GM11168 (cell line): ENCODE data around the gene GAN.

Experiments
- in situ Hi-C: fragments of 300-500 bp; cut with MboI; formaldehyde crosslinking; loops from one replicate; pipeline ENCODE4 v1.12.0; 2022; ENCODE audit warnings: low sequenced_read_pairs; ENCODE audit not compliant: unreplicated experiment

GAN gene, protein sequence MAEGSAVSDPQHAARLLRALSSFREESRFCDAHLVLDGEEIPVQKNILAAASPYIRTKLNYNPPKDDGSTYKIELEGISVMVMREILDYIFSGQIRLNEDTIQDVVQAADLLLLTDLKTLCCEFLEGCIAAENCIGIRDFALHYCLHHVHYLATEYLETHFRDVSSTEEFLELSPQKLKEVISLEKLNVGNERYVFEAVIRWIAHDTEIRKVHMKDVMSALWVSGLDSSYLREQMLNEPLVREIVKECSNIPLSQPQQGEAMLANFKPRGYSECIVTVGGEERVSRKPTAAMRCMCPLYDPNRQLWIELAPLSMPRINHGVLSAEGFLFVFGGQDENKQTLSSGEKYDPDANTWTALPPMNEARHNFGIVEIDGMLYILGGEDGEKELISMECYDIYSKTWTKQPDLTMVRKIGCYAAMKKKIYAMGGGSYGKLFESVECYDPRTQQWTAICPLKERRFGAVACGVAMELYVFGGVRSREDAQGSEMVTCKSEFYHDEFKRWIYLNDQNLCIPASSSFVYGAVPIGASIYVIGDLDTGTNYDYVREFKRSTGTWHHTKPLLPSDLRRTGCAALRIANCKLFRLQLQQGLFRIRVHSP

DNA sequence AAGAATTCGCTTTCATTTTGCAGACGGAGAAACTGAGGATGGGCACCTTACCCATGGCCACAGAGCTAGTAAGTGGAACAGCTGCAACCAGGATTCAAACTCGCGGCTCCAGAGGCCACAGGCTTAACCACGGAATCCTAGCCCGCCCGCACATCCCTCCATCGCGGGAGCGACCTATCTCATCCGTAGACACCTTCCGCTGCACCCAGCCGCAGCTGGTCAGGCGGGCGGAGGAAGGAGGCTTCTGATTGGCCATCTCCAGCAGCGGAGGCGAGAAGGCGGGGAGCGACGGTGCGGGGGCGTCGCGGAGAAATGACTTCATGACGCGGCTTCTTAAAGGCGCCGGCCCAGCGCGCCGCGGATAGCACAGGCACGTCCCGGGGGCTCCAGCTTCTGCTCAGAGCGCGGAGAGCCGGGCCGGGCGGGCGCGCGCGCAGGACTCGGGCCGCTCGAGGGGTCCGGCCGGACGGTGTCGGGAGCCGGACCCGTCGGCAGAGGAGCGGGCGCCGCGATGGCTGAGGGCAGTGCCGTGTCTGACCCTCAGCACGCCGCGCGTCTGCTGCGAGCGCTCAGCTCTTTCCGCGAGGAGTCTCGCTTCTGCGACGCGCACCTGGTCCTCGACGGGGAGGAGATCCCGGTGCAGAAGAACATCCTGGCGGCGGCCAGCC is at the start of gene GAN:
GAN (plus strand) TSS at position 360 of the 668 bp plus-strand sequence; CDS start at position 512, 152 bp downstream.
- in situ Hi-C loops = no loop called here

DNA sequence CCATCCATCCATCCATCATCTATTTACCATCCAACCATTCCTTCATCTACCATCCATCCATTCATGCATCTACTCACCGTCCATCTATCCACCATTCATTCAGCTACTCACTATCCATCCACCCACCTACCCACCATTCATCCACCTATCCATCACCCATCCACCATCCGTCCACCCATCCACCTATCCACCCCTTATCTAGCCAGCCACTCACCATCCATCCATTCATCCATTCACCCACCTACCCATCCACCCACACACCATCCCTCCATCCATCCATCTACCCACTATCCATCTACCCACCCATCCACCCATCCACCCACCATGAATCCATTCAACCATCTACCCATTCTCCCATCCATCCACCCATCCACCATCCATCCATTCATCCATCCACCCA is 49.7 kb upstream of the GAN start:
- in situ Hi-C loops = no loop called here

DNA sequence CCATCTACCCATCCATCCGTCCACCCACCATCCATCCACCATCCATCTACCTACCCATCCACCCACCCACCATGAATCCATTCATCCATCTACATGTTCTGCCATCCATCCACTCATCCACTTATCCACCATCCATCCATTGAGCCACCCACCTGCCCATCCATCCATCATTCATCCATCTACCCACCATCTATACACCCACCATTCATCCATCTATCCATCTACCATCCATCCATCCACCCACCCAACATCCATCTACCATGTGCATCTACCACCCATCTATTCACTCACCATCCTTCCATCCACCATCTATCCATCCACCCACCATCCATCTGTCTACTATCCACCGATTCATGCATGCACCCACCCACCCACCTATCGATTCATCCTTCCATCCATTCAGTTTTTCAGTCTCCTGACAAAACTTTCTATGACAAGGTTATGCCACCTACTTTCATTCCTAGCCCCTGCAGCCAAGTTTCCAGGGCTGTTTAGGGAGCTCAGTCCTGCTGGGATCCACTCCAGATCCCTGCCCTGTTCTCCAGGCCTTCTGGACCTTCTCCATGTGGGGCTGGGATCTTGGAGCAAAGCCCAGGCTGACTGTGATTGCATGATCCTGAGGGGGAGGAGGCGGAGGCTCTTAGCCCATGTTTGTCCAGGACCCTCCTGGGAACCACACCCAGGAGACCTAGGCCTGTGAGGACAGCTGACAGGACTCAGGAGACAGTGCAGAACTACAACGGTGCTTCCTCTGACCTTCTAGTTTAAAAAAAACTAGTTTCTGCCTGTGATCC is 48.9 kb upstream of the GAN start:
- in situ Hi-C loops = no loop called here

GRCh38 chr16:81266680-81267095 is 48.1 kb upstream of the GAN start:
- in situ Hi-C loops = no loop called here

DNA sequence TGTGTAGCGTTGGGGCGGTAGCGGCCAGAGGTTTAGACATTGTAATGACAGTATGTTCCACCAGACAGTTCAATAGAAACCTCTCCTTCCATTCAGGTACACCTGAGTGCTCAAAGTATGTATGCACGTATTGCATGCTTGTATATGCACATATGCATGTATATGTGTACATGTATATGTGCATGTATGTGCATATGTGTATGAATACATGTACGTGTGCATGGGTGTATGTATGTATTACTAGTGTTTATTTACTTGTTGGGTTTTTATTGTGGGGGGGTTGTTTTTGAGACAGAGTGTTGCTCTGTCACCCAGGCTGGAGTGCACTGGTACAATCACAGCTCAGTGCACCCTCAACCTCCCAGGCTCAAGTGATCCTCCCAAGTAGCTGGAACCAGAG is 46.3 kb upstream of the GAN start:
- in situ Hi-C loops = no loop called here

DNA sequence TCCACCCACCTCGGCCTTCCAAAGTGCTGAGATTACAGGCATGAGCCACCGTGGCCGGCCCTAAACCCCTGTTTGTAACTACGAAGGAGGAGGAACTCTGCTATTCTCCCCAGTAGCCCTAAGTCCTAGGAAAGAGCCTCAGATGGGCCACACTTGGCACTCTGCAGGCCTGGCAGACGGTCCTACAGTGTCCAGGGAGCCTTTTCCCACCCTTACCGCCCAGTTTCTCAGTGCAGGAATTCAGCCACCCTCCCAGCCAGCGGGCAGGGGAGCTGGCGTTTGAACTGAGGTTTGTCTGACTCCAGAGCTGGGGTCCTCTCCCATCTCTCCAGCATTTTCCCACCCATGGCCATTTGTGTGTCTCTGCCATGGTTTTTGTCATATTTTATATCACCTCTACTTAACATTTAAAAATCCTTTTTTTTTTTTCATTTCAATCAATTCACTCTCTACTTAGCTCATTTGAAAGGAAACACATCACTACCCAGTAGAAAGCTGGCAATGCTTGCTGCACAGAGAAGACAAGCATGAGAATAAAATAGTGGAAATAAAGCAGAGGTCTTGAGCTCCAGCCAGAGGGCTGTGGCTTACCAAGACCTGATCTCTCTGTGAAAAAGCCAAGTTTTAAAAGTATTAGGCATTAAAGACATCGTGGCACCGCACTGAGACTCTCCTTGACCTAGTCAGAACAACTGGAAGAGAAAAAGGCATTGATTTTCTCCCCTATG is 41.4 kb upstream of the GAN start:
- in situ Hi-C loops = no loop called here

- in situ Hi-C loops = no loop called here
Observed at GRCh38 chr16:81275064-81275532, 39.7 kb upstream of the GAN start.

DNA sequence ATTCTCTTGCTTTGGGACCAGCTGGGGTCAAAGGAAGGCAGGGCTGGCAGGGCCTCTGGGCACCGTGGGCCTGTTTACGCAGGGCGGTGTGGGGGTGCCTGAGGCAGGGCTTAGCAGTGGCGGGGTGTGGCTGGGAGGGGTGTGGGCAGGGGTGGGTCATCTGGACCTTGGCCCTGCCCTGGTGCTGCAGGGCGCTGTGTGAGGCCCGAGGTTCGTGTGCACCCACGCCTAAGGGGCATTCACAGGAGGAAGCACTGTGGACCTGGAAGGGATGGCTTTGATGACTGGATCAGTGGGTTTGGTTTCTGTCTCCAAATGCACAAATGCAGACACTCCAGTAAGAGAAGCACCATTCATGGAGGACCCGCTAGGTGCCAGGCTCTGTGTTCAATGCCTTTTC is 39.0 kb upstream of the GAN start:
- in situ Hi-C loops = no loop called here

- in situ Hi-C loops = no loop called here
Observed at GRCh38 chr16:81276323-81276722, 38.4 kb upstream of the GAN start.

DNA sequence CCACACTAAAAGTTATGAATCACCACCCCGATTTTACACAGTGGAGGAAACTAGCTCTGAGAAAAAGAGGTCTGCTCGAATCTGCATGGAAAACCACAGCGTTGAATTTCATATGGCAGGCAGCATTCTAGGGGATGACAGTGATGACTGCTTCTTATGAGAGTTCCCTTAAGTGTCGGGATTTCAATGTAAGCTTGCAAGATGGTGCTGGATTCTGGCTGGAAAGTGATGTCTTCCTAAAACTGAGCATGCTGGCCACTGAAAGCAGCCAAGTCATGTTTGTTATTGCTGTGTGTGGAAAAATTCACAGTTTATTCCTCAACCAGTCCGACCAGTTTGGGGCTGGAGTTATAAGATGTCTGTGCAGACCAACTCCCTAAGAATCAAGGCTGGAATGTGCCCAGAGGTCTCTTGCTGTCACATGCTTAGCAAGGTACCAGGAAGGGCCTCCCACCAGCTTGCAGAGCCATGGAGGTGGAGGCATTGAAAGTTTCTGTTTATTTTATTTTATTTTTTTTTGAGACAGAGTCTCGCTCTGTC is 37.2 kb upstream of the GAN start:
- in situ Hi-C loops = no loop called here

- in situ Hi-C loops = no loop called here
Observed at GRCh38 chr16:81278526-81278925, 36.2 kb upstream of the GAN start.

- in situ Hi-C loops = no loop called here
Observed at GRCh38 chr16:81279392-81279791, 35.4 kb upstream of the GAN start.

DNA sequence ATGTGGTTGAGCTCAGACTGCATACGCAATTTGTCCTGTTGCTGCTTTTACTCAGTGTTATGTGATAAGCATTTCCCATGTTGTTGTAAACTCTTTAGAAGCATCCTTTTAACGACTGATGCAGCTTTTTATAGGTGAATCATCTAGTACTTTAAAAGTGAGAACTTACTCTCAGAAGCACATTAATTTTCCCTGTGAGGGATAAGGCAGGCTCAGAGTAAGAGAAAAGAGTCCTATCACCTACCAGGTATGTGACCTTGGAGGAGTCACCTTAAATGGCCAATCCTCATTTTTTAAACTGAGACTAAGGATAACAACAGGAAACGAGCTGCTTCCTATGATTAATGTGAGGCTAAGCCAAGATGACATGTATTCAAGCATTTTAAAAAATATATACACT is 34.4 kb upstream of the GAN start:
- in situ Hi-C loops = no loop called here

- in situ Hi-C loops = no loop called here
Observed at GRCh38 chr16:81283044-81283443, 31.7 kb upstream of the GAN start.

DNA sequence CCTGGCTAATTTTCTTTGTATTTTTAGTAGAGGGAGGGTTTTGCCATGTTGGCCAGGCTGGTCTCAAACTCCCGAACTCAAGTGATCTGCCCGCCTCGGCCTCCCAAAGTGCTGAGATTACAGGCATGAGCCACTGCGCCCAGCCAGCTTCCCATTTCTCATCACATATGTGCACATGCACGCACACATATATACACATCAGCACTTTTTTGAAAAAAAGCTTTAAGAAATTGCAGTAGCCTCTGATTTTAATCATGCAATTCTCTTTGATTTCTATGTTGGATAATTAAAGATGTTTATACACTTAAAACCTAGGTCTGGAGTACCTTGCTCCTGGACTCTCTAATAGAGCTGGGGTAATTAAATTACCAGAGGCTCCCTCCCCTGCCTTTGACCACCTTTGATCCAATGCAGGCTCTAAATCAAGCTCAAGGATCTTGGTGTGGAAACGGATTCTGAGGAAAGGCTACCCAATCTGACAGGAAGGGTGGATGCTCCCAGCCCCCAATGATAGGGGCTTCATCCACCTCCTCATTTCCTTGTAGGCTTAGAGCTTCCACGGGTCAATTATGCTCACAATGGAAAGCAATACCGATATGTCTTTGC is 29.7 kb upstream of the GAN start:
- in situ Hi-C loops = no loop called here

DNA sequence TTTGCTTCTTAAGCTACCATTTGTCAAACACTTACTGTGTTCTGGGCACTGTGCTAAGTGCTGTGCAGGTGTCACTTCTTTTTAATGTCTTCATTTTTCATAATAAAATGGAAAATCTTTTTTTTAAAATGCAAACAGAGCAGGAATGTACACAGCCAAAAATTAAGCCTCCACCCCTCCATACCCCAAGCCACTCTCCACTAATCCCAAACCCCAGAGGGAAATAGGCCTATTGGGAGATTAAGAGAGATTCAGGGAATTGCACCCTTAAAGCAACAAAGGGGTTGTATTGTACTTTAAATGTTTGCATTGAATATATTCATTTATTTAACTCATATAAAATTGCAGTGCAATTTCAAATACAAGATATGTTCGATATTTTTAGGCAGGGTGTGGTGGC is 28.6 kb upstream of the GAN start:
- in situ Hi-C loops = no loop called here

- in situ Hi-C loops = no loop called here
Observed at GRCh38 chr16:81291117-81291516, 23.6 kb upstream of the GAN start.

GRCh38 chr16:81292936-81293335 is 21.8 kb upstream of the GAN start:
- in situ Hi-C loops = no loop called here
